Suprapubic skin (tissue), 4 donors: ENCODE results near the gene ABHD4. TPM values are rescaled to one million over a fixed set of nuclear protein-coding genes. Genes with fewer than 3 reads are reported as not detected.
"Not testable (repeated sequence)": the region's sequence is repeated elsewhere in the genome, so short reads cannot be mapped to it uniquely, and the experiment has no call there.

Experiments
- DNase-seq, 2 donors: peaks; one replicate each; pipeline ENCODE4 v3.0.0-alpha.2; 2019; ENCODE audit warnings: low spot score in 2 of 2
- H3K27ac ChIP-seq: fragments of 200-600 bp; sonication (generic); one replicate; pipeline ENCODE4 v1.5.1; 2019
- H3K27me3 ChIP-seq: fragments of 200-600 bp; sonication (generic); one replicate; pipeline ENCODE4 v1.5.1; 2019
- H3K36me3 ChIP-seq: fragments of 200-600 bp; sonication (generic); one replicate; pipeline ENCODE4 v1.5.1; 2019
- H3K4me1 ChIP-seq: fragments of 200-600 bp; sonication (generic); one replicate; pipeline ENCODE4 v1.5.1; 2019
- H3K4me3 ChIP-seq: fragments of 200-600 bp; sonication (generic); one replicate; pipeline ENCODE4 v1.5.1; 2019; ENCODE audit warnings: mild to moderate bottlenecking
- H3K9me3 ChIP-seq: fragments of 200-600 bp; sonication (generic); one replicate; pipeline ENCODE4 v1.5.1; 2019
- EP300 ChIP-seq: sonication (generic); formaldehyde crosslinking; IDR thresholded peaks from one replicate; pipeline ENCODE4 v1.6.1; 2017; ENCODE audit warnings: antibody characterized with exemption
- POLR2A ChIP-seq, 2 donors: fragments of 450-650 bp; IDR thresholded peaks; one replicate each; pipeline ENCODE4 v1.6.1; 2017; ENCODE audit warnings: antibody characterized with exemption in 2 of 2, mild to moderate bottlenecking in 2 of 2, moderate library complexity in 2 of 2
- POLR2AphosphoS5 ChIP-seq, 3 donors: sonication (generic); formaldehyde crosslinking; IDR thresholded peaks; one replicate each; pipeline ENCODE4 v1.6.1; 2017; ENCODE audit warnings: antibody characterized with exemption in 3 of 3
- WGBS: methylation state at CpG from one replicate; pipeline ENCODE4 v1.1.5; 2018; 5-methylcytosine and 5-hydroxymethylcytosine counted together
- total RNA-seq, 4 donors: library from RNA; depleted of rRNA; stranded (reverse); fragments of >200 nt; gene quantifications; one replicate each; pipeline ENCODE4 v1.1.0, GENCODE V29; 2016
- TF ChIP-seq, protein P1 (sequence below), 2 donors: fragments of 200-600 bp in 1 of 2; fragments of 450-650 bp in 1 of 2; sonication (generic) in 1 of 2; IDR thresholded peaks; one replicate each; pipeline ENCODE4 v1.5.1; 2016 to 2019; ENCODE audit warnings: antibody characterized with exemption in 2 of 2, mild to moderate bottlenecking in 1 of 2, moderate library complexity in 1 of 2

ABHD4 gene
- total RNA-seq, 4 donors from 2014 or later = 15.3 to 30.4 (median 21.8) TPM

DNA sequence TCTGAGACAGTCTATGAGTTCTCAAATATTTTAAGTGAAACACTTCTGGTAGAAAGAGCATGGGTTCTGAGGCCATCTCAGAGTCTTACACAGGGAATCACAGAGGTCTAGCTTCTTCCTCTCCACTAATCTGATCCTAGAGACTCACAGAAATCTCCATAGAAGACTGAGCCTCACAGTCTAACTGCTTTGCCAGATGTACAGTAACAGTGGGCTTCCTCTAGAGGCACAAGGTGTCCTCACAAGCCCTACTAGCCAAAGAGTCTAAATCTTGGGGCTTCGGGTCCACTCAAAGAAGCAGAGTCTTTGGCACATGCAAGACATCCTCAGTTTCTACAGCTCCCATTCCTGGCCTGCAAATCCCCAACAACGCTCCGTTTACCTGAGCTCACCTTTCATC is 32.0 kb downstream of the ABHD4 start:
- H3K27me3 ChIP-seq = no peaks in the 10 kb centered on the region
- no peaks in the 10 kb centered on the region for H3K4me1 ChIP-seq
- H3K36me3 ChIP-seq = no peaks in the 10 kb centered on the region
- WGBS = 87% methylated on average over 3 of the region's 3 CpGs
- DNase-seq = no peak
- H3K4me3 ChIP-seq = no peak overlapping the region
- no peak overlapping the region for H3K27ac ChIP-seq
- TF ChIP-seq POLR2AphosphoS5 (IDR thresholded peaks at IDR 0.05) = no peak
- TF ChIP-seq, protein P1, sequence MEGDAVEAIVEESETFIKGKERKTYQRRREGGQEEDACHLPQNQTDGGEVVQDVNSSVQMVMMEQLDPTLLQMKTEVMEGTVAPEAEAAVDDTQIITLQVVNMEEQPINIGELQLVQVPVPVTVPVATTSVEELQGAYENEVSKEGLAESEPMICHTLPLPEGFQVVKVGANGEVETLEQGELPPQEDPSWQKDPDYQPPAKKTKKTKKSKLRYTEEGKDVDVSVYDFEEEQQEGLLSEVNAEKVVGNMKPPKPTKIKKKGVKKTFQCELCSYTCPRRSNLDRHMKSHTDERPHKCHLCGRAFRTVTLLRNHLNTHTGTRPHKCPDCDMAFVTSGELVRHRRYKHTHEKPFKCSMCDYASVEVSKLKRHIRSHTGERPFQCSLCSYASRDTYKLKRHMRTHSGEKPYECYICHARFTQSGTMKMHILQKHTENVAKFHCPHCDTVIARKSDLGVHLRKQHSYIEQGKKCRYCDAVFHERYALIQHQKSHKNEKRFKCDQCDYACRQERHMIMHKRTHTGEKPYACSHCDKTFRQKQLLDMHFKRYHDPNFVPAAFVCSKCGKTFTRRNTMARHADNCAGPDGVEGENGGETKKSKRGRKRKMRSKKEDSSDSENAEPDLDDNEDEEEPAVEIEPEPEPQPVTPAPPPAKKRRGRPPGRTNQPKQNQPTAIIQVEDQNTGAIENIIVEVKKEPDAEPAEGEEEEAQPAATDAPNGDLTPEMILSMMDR (IDR thresholded peaks at IDR 0.05) = no peak
- no peak for TF ChIP-seq EP300
- TF ChIP-seq POLR2A (IDR thresholded peaks at IDR 0.05) = no peak
- no peaks in the 10 kb centered on the region for H3K9me3 ChIP-seq

DNA sequence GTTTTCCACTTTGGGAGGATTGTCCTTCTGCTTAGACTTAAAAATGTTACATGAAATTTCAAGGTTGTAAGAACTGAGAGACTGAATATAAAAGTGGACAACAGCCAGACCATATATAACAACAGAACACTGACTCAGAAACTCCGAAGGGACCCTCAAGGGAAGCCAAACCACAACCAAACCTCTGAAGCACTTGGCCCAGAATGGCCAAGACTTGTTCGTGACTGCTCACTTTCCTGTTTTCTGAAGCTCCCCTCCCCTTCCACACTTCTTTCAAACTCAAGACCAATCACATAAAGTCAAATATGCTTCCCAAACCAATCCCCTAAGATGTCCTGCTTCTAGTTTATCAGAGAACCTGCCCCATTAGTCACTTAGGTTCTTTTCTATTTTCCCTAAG is 32.4 kb downstream of the ABHD4 start:
- Histone ChIP-seq H3K9me3 (no peaks in the 10 kb centered on the region), H3K36me3 (no peaks in the 10 kb centered on the region), H3K27ac (no peak overlapping the region), H3K4me3 (no peak overlapping the region), H3K4me1 (no peaks in the 10 kb centered on the region), H3K27me3 (no peaks in the 10 kb centered on the region)
- WGBS = 54% methylated on average over 2 of the region's 2 CpGs
- DNase-seq = no peak
- TF ChIP-seq POLR2AphosphoS5 (IDR thresholded peaks at IDR 0.05) = no peak
- TF ChIP-seq EP300 = no peak
- TF ChIP-seq, protein P1 (IDR thresholded peaks at IDR 0.05) = no peak
- no peak for TF ChIP-seq POLR2A (IDR thresholded peaks at IDR 0.05)

DNA sequence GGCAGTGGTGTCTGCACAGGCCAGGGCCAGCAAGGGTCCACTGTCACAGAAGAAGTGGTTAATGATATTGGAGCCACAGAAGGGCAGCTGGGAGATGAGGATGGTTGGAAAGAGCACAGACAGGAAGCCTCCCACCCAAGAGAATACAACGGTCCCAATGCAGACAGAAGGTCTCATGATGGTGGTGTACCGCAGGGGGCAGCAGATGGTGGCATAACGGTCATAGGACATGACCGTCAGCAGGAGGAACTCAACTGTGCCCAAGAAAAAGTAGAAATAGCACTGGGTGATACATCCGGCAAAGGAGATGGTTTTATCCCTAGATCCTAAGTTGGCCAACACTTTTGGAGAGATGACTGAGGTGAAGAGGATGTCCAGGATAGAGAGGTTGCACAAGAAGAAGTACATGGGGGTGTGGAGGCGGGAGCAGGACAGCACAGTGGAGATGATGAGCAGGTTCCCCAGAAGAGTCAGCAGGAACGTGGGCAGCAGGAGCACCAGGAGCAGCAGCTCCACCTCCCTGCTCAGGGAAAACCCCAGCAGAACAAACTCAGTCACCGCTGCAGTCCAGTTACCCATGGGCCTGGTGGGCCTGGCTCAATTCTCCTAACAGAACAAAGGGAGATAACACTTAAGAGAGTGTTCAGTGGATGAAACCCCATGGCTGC is 36.3 kb downstream of the ABHD4 start:
- Histone ChIP-seq H3K4me1 (no peaks in the 10 kb centered on the region), H3K9me3 (no peaks in the 10 kb centered on the region), H3K27ac (no peak overlapping the region), H3K4me3 (no peak overlapping the region), H3K36me3 (no peaks in the 10 kb centered on the region), H3K27me3 (no peaks in the 10 kb centered on the region)
- 85% methylated on average over 8 of the region's 8 CpGs for WGBS
- no peak for DNase-seq
- TF ChIP-seq, protein P1 (IDR thresholded peaks at IDR 0.05) = no peak
- no peak for TF ChIP-seq POLR2A (IDR thresholded peaks at IDR 0.05)
- no peak for TF ChIP-seq POLR2AphosphoS5 (IDR thresholded peaks at IDR 0.05)
- TF ChIP-seq EP300 = no peak

DNA sequence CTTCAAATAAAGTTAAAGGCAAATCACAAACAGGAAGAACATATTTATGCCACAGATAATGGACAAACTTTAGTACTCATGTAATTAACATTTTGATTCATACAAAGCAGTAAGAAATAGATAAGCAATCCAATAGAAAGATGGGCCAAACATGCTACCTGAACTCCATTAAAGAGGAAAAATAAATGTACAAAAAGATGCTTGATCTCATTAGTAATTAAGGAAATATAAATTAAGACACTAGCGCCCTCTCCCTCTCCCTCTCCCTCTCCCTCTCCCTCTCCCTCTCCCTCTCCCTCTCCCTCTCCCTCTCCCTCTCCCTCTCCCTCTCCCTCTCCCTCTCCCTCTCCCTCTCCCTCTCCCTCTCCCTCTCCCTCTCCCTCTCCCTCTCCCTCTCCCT is 37.9 kb downstream of the ABHD4 start:
- WGBS = 44% methylated on average over 1 of the region's 1 CpG
- not testable (repeated sequence) for DNase-seq, H3K4me1 ChIP-seq, H3K4me3 ChIP-seq, H3K9me3 ChIP-seq, H3K27ac ChIP-seq, H3K36me3 ChIP-seq, H3K27me3 ChIP-seq

DNA sequence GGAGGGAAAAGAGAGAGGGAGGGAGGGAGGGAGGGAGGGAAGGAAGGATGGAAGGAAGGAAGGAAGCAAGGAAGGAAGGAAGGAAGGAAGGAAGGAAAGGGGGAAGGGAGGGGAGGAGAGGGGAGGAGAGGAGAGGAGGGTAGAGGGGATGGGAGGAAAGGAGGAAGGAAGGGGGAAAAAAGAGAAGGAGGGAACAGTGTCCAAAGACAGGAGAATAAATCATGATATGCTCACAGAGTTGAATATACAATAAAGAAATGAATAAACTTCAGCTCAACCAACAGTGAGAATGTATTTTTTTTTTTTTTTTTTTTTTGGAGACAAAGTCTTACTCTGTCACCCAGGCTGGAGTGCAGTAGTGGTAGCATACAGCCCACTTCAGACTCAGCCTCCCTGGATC is 42.1 kb downstream of the ABHD4 start:
- no peaks in the 10 kb centered on the region for H3K27me3 ChIP-seq
- H3K36me3 ChIP-seq = no peaks in the 10 kb centered on the region
- no peaks in the 10 kb centered on the region for H3K4me1 ChIP-seq
- DNase-seq = no peak
- TF ChIP-seq, protein P1 (IDR thresholded peaks at IDR 0.05) = no peak
- no peak for TF ChIP-seq POLR2AphosphoS5 (IDR thresholded peaks at IDR 0.05)
- no peak for TF ChIP-seq POLR2A (IDR thresholded peaks at IDR 0.05)
- TF ChIP-seq EP300 = no peak
- no peak overlapping the region for H3K4me3 ChIP-seq
- H3K9me3 ChIP-seq = no peaks in the 10 kb centered on the region
- H3K27ac ChIP-seq = no peak overlapping the region

DNA sequence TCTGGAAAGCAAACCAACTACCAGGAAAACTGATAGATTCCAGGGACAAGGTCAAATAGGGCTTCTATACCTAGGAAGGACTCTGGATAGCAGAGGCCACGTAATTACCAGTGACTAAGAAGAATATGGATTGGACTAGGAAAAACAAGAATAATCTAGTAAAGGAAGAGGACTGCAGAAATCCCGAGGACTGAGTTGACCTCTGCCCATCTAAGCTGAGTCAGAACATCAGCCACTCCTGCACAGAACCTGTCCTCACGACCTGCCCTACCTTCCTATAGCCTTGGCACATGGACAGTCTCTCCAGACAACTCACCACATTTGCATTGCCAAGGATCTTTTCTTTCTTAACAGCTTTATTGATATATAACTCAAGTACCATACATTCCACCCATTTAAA is 43.7 kb downstream of the ABHD4 start:
- H3K4me1 ChIP-seq = no peaks in the 10 kb centered on the region

More for the DNA sequence above, 43.7 kb downstream of the ABHD4 start:
- Histone ChIP-seq H3K27me3 (no peaks in the 10 kb centered on the region), H3K27ac (no peak overlapping the region), H3K9me3 (no peaks in the 10 kb centered on the region), H3K36me3 (no peaks in the 10 kb centered on the region), H3K4me3 (no peak overlapping the region)
- DNase-seq = no peak
- WGBS = 64% methylated on average over 3 of the region's 3 CpGs
- TF ChIP-seq EP300 (no peak), POLR2A (IDR thresholded peaks at IDR 0.05) (no peak), POLR2AphosphoS5 (IDR thresholded peaks at IDR 0.05) (no peak)
- TF ChIP-seq, protein P1 (IDR thresholded peaks at IDR 0.05) = no peak
